Heart left ventricle (tissue), 13 donors: ENCODE measurements around the gene C1QTNF12.

ENCODE experiments used
- CTCF ChIP-seq, 12 donors: fragments of 200-600 bp; sonication (generic) in 4 of 12; IDR thresholded peaks; one replicate each; pipeline versions ENCODE4 v1.5.0 to v1.8.0; 2018 to 2022; ENCODE audit warnings: antibody characterized with exemption in 12 of 12, mild to moderate bottlenecking in 5 of 12
- POLR2A ChIP-seq, 2 donors: fragments of 450-650 bp; IDR thresholded peaks; one replicate each; pipeline ENCODE4 v1.6.1; 2017; ENCODE audit warnings: antibody characterized with exemption in 2 of 2, mild to moderate bottlenecking in 2 of 2, moderate library complexity in 2 of 2
- donor health status: ischemic (EF 13 %, LVEDD 7.1; RV severe dilation, severe dysfunction).
- donor health status: DM: no; HTN: yes; CAD: no.
- donor health status: DM: no; HTN: no; CAD: no.
- donor health status: ischemic (EF 25% LVEDD 6.9; RV normal size, moderate dysfunction).
- donor health status: ischemic (EF 25% LVEDD 5.7; RV mildly dilated, moderate dysfunction).
- donor health status: ischemic (EF 35%, LVEDD 5.7; RV mildly dilated, moderate dysfunction).
- donor health status: nonischemic (EF 11% LVEDD 7.7; RV severe dilation, severe dysfunction).
- donor health status: DM: yes; HTN: yes; CAD: no.
- donor health status: PGD.
- donor health status: ischemic (EF 29% LVEDD 5.4; RV normal size, mild dysfunction).
- donor health status: nonischemic (EF 23%, LVEDD 6.1; RV moderate dilation, normal function).

GRCh38 chr1:1225238-1225845 lies 21.2 kb downstream of the C1QTNF12 start:
- TF ChIP-seq POLR2A (IDR thresholded peaks at IDR 0.05) (no peak), CTCF (IDR thresholded peaks at IDR 0.05) (no peak)
